ENCODE results near the gene KCNQ1.

KCNQ1 gene

GRCh38 chr11:2700415-2701211 lies 255.8 kb downstream of the KCNQ1 start:
- H3K4me3 ChIP-seq (ENCODE audit: low read depth, low read length): peak overlapping the region; percentile 67
- TF ChIP-seq CTCF (IDR thresholded peaks at IDR 0.05; ENCODE audit: borderline replicate concordance, insufficient read depth, low read depth, low read length): no peak

- H3K4me3 ChIP-seq (ENCODE audit: low read depth, low read length): no peak overlapping the region
- TF ChIP-seq CTCF (IDR thresholded peaks at IDR 0.05; ENCODE audit: borderline replicate concordance, insufficient read depth, low read depth, low read length): no peak
Observed at GRCh38 chr11:2701230-2701629, 256.4 kb downstream of the KCNQ1 start.

GRCh38 chr11:2701898-2702434 lies 257.2 kb downstream of the KCNQ1 start:
- H3K4me3 ChIP-seq (ENCODE audit: low read depth, low read length): no peak overlapping the region
- no peak for TF ChIP-seq CTCF (IDR thresholded peaks at IDR 0.05; ENCODE audit: borderline replicate concordance, insufficient read depth, low read depth, low read length)

- no peak overlapping the region for H3K4me3 ChIP-seq (ENCODE audit: low read depth, low read length)
- no peak for TF ChIP-seq CTCF (IDR thresholded peaks at IDR 0.05; ENCODE audit: borderline replicate concordance, insufficient read depth, low read depth, low read length)
Observed at GRCh38 chr11:2702771-2703362, 258.1 kb downstream of the KCNQ1 start.

GRCh38 chr11:2703363-2704141 lies 258.7 kb downstream of the KCNQ1 start:
- no peak overlapping the region for H3K4me3 ChIP-seq (ENCODE audit: low read depth, low read length)
- no peak for TF ChIP-seq CTCF (IDR thresholded peaks at IDR 0.05; ENCODE audit: borderline replicate concordance, insufficient read depth, low read depth, low read length)

- TF ChIP-seq CTCF (IDR thresholded peaks at IDR 0.05; ENCODE audit: borderline replicate concordance, insufficient read depth, low read depth, low read length): no peak
- H3K4me3 ChIP-seq (ENCODE audit: low read depth, low read length): no peak overlapping the region
Observed at GRCh38 chr11:2704356-2704755, 259.5 kb downstream of the KCNQ1 start.

Measured in GM12875 (cell line).